Daoy (cell line): ENCODE results near the gene ZBTB34. TPM values are rescaled to one million over a fixed set of nuclear protein-coding genes. Genes with fewer than 3 reads are reported as not detected.

ENCODE experiments used
- DNase-seq: peaks from one replicate; pipeline ENCODE4 v3.0.0-alpha.2; 2015; ENCODE audit warnings: low read depth
- total RNA-seq: library from RNA; depleted of rRNA; stranded (reverse); fragments of >200 nt; shearing (Covaris generic); gene quantifications from 2 replicates; pipeline ENCODE4 v1.2.3, GENCODE V29; 2014; rRNA removed

ZBTB34 gene
- total RNA-seq, 1 experiment from 2014 or later = 5.5 TPM

DNA sequence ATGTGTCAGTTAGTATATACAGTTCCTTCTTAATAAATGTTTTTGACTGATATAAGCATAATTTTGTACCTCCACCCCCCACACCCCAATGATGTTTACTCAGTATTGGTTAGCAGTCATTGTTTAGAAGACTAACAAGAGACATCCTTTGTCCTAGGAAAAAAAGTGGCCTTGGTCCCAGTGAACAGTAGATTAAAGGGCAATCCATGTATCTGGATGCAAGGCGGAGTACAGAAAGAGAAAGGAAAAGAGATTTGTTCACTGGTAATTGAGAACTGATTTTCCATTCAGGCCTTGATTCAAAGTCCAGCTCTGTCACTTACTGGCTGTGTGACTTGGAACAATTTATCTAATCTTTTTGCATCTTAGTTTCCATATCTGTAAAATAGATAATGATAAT lies 58.8 kb downstream of the ZBTB34 start:
- DNase-seq = no peak

DNA sequence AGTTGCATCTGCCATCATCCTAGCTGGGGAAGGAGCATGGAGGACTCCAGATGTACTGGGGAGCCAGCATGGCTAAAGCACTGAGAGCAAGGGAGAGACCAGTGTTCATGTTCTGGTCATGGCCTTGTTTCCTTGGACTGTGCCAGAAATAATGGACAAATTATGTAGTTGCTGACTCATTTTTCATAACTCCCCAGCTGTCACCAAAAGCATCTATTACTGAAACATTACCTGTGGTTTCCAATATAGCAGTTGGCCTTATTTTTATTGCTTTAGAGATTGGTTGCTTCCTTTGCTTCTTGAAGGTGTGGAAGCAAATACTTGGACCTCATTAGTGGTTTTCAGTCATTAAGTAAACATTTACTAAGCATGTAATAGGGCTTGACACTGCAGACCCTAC lies 65.4 kb downstream of the ZBTB34 start:
- no peak for DNase-seq

DNA sequence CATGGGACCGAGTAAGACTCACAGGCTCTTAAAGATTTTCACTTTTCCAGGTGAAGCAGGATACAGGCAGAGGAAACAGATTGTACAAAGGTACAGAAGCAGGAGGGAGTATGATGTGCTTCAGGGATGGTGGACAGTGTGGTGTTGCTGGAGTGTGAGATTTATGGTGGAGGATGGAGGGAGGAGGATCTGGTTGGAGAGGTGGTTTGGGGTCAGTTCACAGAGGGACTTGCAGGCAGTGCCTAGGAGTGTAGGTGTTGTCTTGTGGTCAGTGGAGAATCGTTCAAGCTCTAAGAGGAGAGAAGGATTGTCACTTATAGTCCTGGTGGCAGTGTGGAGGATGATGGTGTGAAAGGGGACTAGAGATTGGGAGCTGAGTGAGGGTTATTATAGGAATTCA lies 65.9 kb downstream of the ZBTB34 start:
- no peak for DNase-seq

GRCh38 chr9:126927419-126927818 lies 67.0 kb downstream of the ZBTB34 start:
- no peak for DNase-seq

DNA sequence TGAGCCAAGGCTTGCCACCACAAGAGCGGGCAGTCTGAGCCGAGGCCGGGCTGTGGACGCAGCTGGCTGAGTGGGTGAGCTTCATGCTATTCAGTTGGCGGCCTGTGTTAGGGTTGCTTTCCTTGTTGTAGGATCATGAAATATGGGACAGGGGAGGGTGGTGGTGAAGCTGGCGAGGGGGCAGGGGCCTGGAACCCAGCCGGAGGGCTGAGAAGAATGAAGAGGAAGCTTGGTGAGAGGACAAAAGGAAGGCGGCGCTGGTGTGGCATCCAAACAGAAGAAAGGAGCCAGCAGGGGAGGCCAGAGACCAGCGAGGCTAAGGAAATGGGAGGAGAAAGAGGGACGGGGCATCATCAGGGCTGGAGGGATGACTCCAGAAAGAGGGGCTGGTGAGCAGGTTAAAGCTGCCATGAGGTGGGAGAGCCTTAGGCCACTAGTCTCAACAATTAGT lies 72.5 kb downstream of the ZBTB34 start:
- no peak for DNase-seq

GRCh38 chr9:126933334-126933980 lies 73.0 kb downstream of the ZBTB34 start:
- no peak for DNase-seq

DNA sequence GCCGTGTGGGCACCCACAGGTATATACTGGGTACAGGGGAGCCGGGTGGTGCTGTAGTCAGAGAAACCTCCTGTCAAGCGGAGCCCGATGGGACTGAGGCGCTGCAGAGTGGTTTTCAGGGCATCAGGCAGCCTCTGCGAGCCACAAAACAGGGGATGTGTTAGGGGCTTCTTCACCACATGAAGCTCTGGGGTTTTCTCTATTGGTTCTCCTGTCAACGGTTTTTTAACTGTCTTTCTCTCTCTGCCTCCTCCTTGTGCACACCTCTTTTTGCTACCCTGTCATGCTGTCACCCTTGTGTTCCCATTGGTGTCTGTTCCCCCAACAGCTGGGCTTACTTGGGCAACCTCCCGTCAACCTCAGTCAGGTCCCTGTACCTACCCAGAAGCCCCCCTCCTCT lies 74.0 kb downstream of the ZBTB34 start:
- no peak for DNase-seq

Other genes starting within 250 kb of the ZBTB34 start
- 1.5 and 4.6 TPM in 2 replicates for gene LMX1B, start 246.7 kb upstream of the ZBTB34 start, total RNA-seq
- 8.0 and 8.7 TPM in 2 replicates for gene ZBTB43, start 55.6 kb upstream of the ZBTB34 start, total RNA-seq
- gene RALGPS1, start 54.1 kb downstream of the ZBTB34 start, total RNA-seq = 4.9 and 18.7 TPM in 2 replicates